PC-3 (cell line): ENCODE measurements around the gene WDR5B. TPM values are rescaled to one million over a fixed set of nuclear protein-coding genes. Genes with fewer than 3 reads are reported as not detected.

Source experiments
- ATAC-seq: fragments of 200-7000 bp; cut with Tn5 transposase; 2 replicates; pipeline ENCODE4 v1.9.1; 2020; ENCODE audit warnings: mild to moderate bottlenecking, moderate library complexity
- BruUV-seq: library from RNA; stranded (reverse); fragments of 400-500 nt; replicated peaks from 2 replicates; lab custom pipeline; 2021; lab: Mats Ljungman, UMichigan
- CTCF ChIA-PET: fragments of 300-600 bp; sonication (Branson Sonifier 250); formaldehyde crosslinking; loops from one replicate; lab custom pipeline; 2022; ENCODE audit warnings: antibody characterized with exemption; lab: Charles Lee
- POLR2A ChIA-PET: fragments of 300-600 bp; sonication (Branson Sonifier 250); formaldehyde crosslinking; loops from one replicate; lab custom pipeline; 2022; ENCODE audit warnings: antibody characterized with exemption; ENCODE audit not compliant: unreplicated experiment; lab: Charles Lee
- DNase-seq: peaks from one replicate; pipeline ENCODE4 v3.0.0-alpha.2; 2015
- H2AFZ ChIP-seq: fragments of 300-600 bp; sonication (generic); 2 replicates; pipeline ENCODE4 v1.6.0; 2016; ENCODE audit warnings: antibody characterized with exemption, low read length
- H3F3A ChIP-seq: fragments of 300-600 bp; sonication (generic); one replicate; pipeline ENCODE4 v1.6.0; 2017; ENCODE audit warnings: antibody characterized with exemption, low read length, control low read depth, mild to moderate bottlenecking; ENCODE audit not compliant: unreplicated experiment
- H3K27ac ChIP-seq: fragments of 300-600 bp; sonication (generic); 2 replicates; pipeline ENCODE4 v1.5.1; 2016; ENCODE audit warnings: mild to moderate bottlenecking, low read length
- H3K27me3 ChIP-seq: fragments of 300-600 bp; sonication (generic); 2 replicates; pipeline ENCODE4 v1.6.1; 2016; ENCODE audit warnings: low read length, mixed read lengths
- H3K36me3 ChIP-seq: fragments of 300-600 bp; sonication (generic); 2 replicates; pipeline ENCODE4 v1.6.1; 2016; ENCODE audit warnings: low read depth, mixed run types, low read length, mixed read lengths
- H3K4me1 ChIP-seq: fragments of 300-600 bp; sonication (generic); 2 replicates; pipeline ENCODE4 v1.5.1; 2016; ENCODE audit warnings: low read length; ENCODE audit not compliant: insufficient read depth
- H3K4me2 ChIP-seq: fragments of 300-600 bp; sonication (generic); 2 replicates; pipeline ENCODE4 v1.6.0; 2016; ENCODE audit warnings: low read length
- H3K4me3 ChIP-seq: fragments of 300-600 bp; sonication (generic); 2 replicates; pipeline ENCODE4 v1.5.1; 2016; ENCODE audit warnings: mild to moderate bottlenecking, low read length, mixed read lengths
- H3K79me2 ChIP-seq: fragments of 300-600 bp; sonication (generic); 2 replicates; pipeline ENCODE4 v1.6.1; 2017; ENCODE audit warnings: low read length, mixed read lengths
- H3K9ac ChIP-seq: fragments of 300-600 bp; sonication (generic); 2 replicates; pipeline ENCODE4 v1.6.0; 2016; ENCODE audit warnings: mild to moderate bottlenecking, low read length
- H3K9me2 ChIP-seq: fragments of 300-600 bp; sonication (generic); replicated peaks from 2 replicates; pipeline ENCODE4 v1.6.1; 2016; ENCODE audit warnings: mixed run types, low read length, mixed read lengths
- H3K9me3 ChIP-seq: fragments of 300-600 bp; sonication (generic); 2 replicates; pipeline ENCODE4 v1.6.1; 2016; ENCODE audit warnings: low read length, mixed read lengths
- H4K20me1 ChIP-seq: fragments of 300-600 bp; sonication (generic); 2 replicates; pipeline ENCODE4 v1.6.1; 2016; ENCODE audit warnings: low read length, mixed read lengths
- EZH2 ChIP-seq: fragments of 300-600 bp; sonication (generic); IDR thresholded peaks from one replicate; pipeline ENCODE4 v1.6.1; 2017; ENCODE audit warnings: antibody characterized with exemption, mild to moderate bottlenecking, low read length; ENCODE audit not compliant: unreplicated experiment
- EZH2phosphoT487 ChIP-seq: fragments of 300-600 bp; sonication (generic); IDR thresholded peaks from 2 replicates; pipeline ENCODE4 v1.6.1; 2018; ENCODE audit warnings: mild to moderate bottlenecking, antibody characterized with exemption, low read length, borderline replicate concordance
- intact Hi-C: fragments of 100-400 bp; cut with micrococcal nuclease; formaldehyde crosslinking; loops from 2 replicates; pipeline ENCODE4 v1.9.0; 2023
- total RNA-seq: library from RNA; depleted of rRNA; stranded (reverse); fragments of >200 nt; gene quantifications from 2 replicates; pipeline ENCODE4 v1.2.3, GENCODE V29; 2014; rRNA removed
- TF ChIP-seq, protein P1 (sequence below): fragments of 300-600 bp; sonication (generic); conservative IDR thresholded peaks from 2 replicates; pipeline ENCODE4 v1.5.1; 2017; ENCODE audit warnings: antibody characterized with exemption, low read depth, mild to moderate bottlenecking, low read length

WDR5B gene
- total RNA-seq, 1 experiment from 2014 or later: 4.0 TPM

DNA sequence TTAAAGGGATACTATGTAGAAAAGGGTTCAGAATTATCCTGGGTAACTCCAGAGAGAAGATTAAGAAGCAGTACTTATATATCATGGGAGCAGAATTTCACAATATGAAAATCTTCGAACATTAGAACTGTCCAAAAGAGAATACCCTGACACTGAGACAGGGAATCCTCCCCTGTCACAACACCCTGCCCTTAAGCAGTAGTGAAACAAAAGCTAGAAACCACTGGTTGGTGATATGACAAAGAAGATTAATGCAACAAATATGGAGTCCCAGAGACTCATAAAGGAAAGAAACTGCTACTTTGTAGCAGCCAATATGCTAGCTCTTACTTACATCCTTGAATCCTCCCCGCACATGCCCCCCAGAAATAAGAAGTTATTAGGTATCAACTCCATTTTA lies 51.4 kb downstream of the WDR5B start:
- ChIA-PET CTCF (no interaction called here), POLR2A (no interaction called here)

More for the DNA sequence above, 51.4 kb downstream of the WDR5B start:
- peaks cover 58% of the 10 kb centered on the region for H3K36me3 ChIP-seq
- no peaks in the 10 kb centered on the region for H3K9me2 ChIP-seq
- H3K27me3 ChIP-seq: no peaks in the 10 kb centered on the region
- H3K9me3 ChIP-seq: no peaks in the 10 kb centered on the region
- H3K79me2 ChIP-seq: peaks cover 20% of the 10 kb centered on the region
- H4K20me1 ChIP-seq: no peaks in the 10 kb centered on the region
- TF ChIP-seq EZH2phosphoT487 (no peak), EZH2 (no peak)
- TF ChIP-seq, protein P1, sequence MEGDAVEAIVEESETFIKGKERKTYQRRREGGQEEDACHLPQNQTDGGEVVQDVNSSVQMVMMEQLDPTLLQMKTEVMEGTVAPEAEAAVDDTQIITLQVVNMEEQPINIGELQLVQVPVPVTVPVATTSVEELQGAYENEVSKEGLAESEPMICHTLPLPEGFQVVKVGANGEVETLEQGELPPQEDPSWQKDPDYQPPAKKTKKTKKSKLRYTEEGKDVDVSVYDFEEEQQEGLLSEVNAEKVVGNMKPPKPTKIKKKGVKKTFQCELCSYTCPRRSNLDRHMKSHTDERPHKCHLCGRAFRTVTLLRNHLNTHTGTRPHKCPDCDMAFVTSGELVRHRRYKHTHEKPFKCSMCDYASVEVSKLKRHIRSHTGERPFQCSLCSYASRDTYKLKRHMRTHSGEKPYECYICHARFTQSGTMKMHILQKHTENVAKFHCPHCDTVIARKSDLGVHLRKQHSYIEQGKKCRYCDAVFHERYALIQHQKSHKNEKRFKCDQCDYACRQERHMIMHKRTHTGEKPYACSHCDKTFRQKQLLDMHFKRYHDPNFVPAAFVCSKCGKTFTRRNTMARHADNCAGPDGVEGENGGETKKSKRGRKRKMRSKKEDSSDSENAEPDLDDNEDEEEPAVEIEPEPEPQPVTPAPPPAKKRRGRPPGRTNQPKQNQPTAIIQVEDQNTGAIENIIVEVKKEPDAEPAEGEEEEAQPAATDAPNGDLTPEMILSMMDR: no peak
- ATAC-seq: no peak
- H3F3A ChIP-seq: peaks cover 3% of the 10 kb centered on the region
- H3K9ac ChIP-seq: no peak overlapping the region
- no peak overlapping the region for H2AFZ ChIP-seq
- 0 out of 2 replicates have a peak overlapping the region, but pooled peaks have one; percentile 91 for H3K27ac ChIP-seq
- intact Hi-C loops: no loop called here
- no peak for DNase-seq
- peaks cover 30% of the 10 kb centered on the region for H3K4me1 ChIP-seq
- H3K4me3 ChIP-seq: no peak overlapping the region
- no TSS peak for BruUV-seq
- no peak overlapping the region for H3K4me2 ChIP-seq

Other genes starting within 250 kb of the WDR5B start
- not detected in 2 replicates for gene CASR, start 232.4 kb downstream of the WDR5B start, total RNA-seq
- gene CSTA, start 90.8 kb downstream of the WDR5B start, total RNA-seq: not detected in 2 replicates
- gene MIX23, start 32.8 kb downstream of the WDR5B start, total RNA-seq: 96.9 and 111 TPM in 2 replicates
- gene FAM162A, start 31.9 kb downstream of the WDR5B start, total RNA-seq: 86.4 and 126 TPM in 2 replicates
- gene KPNA1, start 98.9 kb upstream of the WDR5B start, total RNA-seq: 64.3 and 76.7 TPM in 2 replicates
- 13.8 and 14.8 TPM in 2 replicates for gene PARP9, start 148.2 kb upstream of the WDR5B start, total RNA-seq
- gene DTX3L, start 148.3 kb upstream of the WDR5B start, total RNA-seq: 11.1 and 11.9 TPM in 2 replicates
- gene PARP15, start 161.6 kb upstream of the WDR5B start, total RNA-seq: not detected in 2 replicates